NCI-H2227 treated with DMSO at 0.1 percent for 48 hours (cell line): Measurements from ENCODE around the gene CD63.

ENCODE experiments used
- DNase-seq: peaks from one replicate; lab custom pipeline; 2025; lab: John Stamatoyannopoulos, UW

The CD63 gene

DNA sequence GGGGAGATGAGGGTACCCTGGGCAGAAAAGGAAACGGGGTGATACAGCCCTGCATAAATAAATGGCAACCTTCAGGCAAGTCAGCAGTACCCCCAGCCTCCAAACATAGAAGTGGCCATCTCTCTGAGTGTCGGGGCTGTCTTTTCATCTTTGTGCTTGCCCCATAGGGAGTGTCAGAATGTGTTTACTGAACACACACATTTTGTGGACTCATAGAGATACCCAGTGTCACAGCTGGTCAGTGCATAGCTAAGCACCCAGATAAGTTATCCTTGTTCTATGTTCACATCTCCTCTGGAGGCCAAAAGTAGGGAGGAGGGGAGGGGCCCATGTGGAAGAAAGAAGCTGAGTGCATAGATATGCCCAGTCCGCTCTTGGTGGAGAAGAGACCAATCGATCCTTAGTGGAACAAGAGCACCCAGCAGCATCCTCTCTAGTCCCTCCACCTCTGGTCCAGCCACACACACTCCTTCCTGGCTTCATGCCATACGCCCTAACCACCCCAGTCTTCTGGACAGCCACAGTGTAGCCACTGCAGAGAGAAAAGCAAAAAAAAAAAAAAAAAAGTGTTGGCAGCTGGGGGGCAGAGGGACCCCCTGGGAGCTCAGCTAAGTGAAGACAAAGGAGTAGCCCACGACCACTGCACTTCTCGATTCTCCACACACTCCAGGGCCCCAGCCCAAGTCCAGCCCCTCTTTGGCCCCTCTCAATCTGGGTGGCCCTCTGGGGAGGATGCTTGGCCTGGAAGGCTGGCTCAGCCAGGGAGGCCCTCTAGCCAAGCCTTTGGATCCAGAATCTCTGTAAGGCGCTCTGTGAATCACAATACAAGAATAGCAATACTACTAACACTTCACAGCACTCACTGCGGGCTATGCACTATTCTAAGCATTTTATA, 23.7 kb downstream of the CD63 start:
- DNase-seq: no peak

DNA sequence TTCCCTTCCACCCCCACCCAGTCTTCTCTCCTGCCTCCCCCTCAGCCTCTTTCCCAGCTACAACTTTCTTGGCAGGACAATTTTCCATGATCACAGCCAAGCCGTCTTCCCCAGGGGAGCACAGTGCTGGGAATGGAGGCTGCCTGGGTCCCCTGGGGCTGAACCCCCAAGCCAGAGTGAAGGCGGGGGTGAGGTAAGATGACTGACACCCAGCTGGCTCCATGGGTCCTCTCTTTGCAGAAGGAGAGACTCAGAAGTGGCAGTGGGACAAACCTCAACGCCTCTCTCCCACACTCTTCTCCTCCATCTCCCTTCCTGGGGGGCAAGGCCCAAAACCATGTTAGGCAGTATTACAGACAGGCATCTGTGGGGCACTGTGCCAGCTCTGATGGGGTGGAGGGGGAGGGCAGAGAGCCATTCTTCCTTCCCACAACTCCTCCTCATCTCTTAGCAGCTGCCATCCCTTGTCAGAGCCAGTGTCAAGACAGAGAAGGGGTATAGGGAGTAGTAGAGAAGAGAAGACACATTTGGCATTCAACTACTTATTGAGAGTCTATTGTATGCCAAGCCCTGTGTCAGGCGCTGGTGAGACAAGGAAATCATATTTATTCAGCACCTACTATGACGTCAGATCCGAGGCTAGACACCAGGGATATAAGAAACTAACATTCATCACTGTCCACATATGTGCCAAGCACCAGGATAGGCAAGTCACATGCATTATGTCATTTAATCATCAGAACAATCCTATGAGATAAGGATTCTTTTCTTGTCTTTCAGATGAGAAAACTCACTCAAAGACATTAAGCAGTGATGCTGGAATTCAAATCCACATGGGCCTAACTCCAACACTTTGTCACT, 24.7 kb downstream of the CD63 start:
- no peak for DNase-seq

DNA sequence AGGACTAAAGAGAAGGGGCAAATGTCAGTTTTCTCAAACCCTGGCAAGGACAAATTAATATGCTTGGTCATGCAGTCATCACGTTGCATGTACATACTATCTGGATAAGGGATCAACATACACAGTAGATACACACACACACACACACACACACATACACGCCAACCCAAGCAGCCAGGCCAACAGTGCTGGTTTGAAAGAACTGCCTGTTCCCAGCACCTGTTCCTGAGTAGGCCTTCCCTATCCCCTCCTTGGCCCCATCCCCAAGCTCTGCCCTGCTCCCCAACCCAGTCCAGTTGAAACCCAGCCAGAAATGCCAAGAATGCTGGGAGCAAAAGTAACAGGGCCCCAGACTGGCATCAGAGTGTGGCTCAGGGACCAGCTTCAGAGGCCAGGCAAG, 25.5 kb downstream of the CD63 start:
- no peak for DNase-seq

DNA sequence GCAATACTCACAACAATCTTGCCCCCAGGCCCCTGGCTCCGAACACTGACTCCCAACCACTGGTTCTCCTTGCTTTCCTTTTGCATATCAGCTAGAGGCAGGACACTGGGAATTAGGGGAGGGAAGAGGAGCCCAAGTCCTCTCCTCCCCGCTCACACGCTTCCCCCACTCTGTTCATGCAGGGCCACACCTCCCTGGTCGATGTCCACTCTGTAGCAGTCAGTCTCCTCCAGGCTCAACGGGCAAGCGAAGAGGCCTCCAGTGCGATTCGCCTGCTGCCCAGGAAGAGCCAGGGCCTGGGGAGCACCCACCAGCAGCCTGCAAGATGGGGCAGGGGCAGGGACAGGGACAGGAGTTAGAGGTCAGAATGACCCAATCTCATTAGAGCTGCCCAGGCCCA, 25.9 kb downstream of the CD63 start:
- no peak for DNase-seq

DNA sequence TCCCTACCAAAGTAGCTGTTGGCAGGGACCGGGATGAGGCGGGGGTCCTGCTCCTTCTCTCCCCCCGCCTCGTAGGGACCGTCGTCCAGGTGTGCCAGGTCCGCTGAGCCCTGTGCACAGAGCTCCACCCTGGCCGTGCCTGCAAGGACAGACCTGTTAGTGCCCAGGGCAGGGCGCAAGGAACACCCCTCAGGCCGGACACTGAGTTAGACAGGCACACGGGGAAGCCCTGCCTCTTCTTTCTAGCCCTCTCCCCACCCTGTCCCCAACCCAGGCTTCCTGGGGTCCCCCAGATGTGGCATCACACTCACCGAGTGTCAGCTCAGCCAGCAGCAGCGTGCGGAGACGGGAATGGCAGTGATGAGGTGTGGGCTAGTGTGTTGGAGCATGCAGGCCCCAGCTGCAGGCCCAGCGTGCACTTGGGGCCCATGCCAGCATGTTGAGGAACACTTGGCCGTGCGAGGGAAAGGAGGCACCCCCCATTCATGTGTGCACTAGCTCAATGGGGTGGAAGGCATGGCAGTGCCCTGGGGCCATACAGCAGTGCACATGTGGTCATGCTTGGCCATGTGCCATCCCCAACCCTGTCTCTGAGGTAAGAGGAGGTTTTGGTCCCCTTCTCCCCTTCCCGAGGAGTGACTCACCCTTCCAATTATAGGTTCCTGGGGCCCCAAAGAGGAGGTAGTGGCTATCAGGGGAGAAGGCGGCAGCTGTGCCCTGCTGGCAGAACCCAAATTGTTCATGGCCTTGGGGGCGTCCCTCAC, 28.4 kb downstream of the CD63 start:
- no peak for DNase-seq

DNA sequence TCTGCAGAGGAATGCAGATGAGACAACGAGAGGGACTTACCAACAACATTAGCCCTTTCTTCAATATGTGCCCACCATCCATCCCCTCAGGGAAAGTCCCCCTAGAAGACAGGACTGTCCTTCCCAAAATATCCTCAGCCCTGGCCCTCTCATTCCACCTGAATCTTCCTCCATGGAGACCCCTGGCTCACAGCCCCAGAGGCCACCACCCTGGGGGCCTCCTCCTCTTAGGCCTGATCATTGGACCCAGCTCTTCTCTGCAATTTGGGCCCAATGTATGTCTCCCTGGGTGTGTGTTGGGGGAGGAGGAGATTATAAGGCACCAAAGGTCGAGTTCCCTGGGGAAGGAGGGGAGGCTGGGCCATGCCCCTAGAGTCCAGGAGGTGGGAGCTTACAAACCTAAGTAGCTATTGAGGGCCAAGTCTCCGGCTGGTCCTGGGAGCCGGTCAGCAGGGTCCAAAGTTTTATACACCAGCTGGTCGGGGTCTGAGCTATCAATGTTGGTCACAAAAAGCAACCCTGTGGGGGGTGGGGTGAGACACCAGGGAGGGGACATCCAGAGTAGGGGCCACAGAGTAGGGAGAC, 29.2 kb downstream of the CD63 start:
- no peak for DNase-seq

DNA sequence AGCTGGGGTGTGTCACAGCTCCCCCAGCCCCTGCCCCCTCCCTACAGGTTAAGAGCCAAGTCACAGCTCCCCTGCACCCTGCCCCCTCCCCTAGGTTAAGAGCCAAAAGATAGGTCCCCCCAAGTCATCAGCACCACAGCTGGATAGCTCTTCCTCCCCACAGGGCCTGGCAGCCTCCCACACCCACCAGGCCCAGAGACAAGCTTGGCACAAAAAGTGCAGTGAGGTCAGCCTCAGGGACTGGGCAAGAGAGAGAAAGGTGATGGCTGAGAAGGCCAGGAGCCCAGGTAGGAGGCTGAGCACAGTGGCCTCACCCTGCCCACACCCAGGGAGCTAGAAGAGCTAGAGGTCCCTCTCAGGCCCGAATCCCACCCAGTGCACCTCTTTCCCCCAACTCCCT, 29.8 kb downstream of the CD63 start:
- DNase-seq: no peak

DNA sequence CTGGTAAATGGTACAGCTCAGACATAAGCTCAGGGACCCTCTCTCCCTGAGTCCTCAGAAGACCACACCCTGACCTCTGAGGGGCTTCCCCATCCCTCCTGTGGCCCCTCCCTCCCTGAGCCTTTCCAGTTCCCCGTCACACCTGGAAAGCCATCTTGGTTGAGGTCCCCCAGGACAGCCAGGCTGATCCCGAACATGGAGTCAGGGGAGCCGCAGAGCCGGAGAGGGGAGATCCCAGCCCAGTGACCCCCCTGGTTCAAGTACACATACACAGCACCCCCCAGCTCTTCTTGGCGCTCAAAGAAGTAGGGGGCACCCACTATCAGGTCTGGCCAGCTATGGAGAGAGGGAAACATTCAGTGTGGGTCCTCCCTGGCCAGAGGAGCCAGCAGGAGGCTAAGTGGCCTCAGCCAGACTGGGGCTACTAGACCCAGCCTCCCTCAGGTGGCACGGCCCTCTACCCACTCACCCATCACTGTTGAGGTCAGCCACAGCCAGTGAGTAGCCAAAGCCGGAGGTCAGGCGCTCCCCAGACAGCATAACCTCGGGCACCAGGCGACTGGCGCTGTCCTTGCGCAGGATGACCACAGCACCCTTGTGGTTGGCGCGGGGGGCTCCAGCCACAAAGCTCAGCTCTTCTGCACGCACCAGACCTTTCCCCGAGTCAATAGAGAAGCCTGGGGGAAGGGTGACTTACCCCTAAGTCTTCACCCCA, 30.4 kb downstream of the CD63 start:
- no peak for DNase-seq

DNA sequence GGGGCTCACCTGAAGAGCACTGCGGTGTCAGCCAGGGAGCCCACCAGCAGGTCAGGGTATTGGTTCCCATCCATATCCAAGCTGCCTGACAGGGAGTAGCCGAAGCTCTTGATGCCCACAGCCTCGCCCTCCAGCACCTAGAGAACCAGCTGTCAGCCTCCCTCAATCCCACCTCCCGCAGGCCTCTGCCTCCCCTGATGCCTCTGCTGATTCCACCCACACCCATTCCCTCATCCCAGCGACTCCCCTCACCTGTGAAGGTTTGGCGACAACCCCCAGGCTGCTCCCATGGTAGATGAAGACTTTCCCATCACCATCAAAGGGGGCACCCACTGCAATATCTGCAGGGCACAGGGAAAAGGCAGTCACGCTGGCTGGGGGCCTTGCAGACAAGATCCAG, 31.1 kb downstream of the CD63 start:
- no peak for DNase-seq

DNA sequence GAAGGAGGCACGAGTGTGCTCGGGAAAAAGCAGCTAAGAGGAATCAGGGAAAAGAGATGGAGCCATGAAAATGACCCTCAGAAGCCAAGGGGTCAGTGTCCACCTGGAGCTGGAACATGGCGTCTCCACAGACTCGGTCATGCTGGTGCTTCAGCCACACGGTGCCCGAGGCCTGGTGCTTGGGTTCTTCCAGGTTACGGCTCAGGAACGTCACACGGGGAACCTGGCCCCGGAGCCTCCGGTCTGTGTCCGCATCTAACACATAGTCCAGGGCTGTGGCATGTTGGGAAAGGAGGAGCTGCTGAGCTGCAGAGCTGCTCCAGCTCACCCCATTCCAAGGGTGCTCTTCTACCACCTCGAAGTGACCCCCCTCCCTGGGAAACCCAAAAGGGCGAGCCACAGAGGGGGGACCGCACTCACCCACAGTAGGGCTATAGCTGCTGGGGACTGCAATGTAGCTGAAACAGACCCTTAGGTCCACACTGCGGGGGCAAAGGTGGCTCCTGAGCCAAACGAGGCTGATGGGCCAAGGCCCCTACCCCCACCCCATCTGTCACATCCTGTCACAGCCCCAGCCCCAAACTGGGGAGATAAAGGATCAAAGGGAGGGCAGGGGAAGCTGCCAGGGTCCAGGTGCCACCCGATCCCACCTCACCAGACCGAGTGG, 31.9 kb downstream of the CD63 start:
- DNase-seq: no peak

DNA sequence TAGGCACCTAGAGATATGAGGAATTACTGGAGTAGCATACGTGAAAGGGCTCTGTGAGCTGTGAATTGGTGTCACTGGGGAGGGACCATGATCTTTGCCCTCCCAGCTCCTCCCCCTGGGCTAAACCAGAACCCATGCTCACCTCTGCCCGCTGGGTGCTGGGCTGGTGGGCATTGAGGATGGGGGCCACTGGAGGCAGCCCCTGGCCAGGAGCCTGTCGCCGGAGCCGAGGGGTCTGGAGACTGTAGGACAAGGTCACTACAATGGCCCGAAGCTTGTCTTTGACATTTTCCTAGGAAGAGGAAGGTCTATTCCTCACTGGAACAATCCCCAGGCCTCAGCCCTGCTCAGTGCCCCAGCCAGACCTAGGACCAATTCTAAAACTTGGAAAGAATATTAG, 32.7 kb downstream of the CD63 start:
- DNase-seq: no peak

DNA sequence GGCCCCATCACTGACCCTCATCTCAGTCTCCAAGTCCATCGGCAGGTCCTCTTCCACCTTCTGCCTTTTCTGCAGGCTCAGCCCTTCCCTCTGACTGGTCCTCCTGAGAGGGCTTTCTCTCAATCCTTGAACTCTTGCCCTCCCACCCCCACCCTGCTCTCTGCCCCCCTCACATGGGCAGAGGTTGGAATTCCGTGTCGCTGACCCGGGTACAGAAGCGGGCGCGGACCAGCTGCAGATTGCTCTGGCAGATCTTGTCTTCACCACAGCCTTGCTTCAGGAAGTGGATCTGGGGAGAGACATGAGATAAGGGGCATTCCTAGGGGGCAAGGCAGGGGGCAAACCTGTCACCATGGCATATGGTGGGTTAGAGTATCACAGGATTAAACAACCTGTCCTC, 33.5 kb downstream of the CD63 start:
- DNase-seq: no peak

DNA sequence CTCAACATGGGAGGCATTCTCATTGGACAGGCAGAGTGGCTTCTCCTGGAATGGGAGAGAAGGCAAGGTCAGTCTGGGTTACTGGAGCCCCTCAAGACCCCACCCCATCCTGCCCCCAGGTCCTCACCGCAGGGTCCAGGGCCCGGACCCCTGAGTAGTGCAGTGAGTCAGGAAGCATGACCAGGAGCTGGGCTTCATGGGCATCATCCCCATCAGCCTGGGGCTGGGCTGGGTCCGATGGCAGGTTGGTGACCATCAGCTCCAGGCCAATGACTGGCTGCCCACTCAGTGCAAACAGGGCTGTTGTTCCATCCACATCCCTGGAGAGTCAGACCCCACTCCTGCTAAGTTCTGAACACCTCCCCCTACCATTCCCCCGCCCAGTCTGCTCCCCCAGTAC, 34.2 kb downstream of the CD63 start:
- no peak for DNase-seq

DNA sequence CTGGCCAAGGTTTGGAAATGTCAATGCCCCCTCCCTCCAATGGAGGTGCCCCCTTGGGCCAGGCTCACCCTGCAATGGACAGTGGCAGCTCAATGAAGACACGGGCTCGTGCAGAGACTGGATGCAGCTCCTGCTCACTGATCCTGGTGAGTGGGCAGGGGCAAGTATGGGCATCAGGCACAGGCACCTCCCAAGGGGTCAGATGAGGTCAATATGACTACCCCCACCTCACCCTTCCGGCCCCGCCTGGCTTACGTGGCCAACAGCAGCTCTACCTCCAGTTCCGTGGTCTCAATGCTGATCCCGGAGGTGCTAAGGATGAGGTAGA, 34.7 kb downstream of the CD63 start:
- DNase-seq: no peak

DNA sequence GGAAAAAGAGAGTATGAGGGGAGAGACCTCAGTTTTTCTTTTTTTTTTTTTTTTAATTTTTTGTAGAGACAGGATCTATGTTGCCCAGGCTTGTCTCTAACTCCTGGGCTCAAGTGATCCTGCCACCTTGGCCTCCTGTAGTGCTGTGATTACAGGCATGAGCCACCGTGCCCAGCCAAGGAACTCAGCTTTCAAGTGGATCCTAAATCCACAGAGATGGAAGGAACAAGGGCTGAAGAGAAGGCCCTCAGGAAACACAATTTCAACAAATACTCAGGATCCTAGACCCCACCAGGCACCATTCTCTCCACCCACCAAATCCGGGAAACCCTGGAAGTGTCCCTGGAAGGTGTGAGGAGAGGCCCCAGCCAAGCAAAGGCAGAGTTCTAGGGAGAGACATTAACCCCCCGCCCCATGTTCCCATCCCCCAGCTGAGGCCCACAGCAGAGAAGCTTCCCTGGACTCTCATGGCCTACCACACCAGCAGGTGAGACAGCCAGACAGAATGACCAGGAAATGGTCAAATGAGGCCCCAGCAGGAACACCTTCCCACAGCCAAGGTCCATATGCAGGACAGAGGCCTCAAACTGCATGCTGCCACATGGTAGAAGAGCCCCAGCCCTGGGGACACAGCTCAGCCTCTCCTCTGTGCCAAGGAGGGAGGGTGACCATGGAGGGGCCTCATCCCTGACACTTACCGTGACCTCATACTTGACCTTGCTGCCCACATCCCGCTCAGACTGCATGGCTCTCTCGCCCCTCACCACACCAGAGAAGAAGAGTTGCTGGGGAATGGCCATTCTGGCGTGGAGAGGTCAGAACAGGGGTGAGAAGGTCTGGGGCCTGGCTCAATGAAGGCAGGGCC, 35.3 kb downstream of the CD63 start:
- DNase-seq: no peak

DNA sequence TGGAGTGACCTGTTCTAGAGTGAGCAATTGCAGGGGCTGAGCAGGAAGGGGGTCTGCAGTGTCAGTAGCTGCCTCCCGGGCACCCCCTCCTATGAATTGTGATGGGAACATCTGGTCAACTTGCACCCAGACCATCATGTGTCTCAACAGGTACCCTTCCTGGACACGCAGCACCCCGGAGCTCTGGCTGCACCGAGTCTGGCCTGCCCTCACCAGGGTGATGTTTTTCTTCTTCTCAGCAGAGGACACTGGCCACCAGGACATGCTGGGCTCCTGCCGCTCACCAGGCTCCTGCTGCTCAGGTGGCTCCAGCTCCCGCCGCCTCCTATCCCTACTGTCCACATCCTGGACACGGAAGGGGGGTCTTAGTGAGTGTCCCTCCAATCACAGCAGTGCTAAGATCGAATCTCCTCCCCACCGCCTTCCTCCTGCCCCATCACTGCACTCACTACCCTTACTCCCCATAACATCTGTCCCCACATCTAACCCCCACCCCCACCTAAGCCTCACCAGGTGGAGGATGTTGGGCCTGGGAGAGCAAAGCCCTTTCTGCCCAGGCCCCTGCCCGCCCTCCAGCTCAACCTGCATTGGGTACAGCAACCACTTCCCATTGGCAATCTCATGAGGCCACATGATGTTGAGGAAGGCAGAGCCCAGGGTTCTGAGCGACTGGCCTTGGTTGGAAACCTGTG, 36.0 kb downstream of the CD63 start:
- no peak for DNase-seq

DNA sequence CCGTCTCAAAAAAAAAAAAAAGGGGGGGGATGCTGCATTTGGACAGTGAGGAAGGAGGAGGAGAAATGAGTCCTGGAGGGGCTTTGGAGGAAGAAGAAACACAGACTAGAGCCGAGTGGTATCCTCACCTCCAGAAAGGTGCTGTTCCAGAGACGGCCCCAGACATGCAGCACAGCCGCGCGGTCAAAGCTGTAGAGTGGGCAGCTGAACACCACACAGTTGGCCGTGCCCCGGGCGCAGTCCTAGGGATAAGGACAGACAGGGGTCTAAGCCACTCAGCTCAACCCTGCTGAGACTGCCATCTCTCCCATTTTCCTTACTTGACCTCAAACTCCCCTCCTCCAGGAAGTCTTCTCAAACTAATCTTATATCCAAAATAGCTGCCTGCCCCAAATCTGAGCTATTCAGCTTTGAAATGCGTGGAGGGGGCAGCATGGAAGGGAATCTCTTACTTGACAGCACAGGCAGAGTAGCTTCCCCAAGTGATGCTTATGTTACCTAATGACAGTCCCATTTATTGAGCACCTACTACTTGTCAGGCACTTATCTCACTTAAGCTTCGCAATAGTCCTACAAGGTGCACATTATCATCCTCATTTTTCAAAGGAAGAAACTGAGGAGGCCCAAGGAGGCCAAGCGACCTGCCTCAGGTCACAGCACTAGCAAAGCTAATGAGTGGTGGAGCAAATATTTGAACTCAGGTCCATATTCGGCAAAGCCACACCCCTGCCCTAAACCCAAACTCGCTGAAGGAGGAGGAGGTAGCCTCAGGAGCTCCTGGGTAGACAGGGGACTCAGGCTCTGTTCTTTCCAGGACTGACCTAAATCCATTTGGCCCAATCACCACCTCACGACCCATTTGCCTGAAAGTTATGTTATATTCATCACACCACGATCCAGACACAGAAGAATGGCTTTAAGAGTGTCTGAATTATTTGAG, 39.8 kb downstream of the CD63 start:
- no peak for DNase-seq

DNA sequence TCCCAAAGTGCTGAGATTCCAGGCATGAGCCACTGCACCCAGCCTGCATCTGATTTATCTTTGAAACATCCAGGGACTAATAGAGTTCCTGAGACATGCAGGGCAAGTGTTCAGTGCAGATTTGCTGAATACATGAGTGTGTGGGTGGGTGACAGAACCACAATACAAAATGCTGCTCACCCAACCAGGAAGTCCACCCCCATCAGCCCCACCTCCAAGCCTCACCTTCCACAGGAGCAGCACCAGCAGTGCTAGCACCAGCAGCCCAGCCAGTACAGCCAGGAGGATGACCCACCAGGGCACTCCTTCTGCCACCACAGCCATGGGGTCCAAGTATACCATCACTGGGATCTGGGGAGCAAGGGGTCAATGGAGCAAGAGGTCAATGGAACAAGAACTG, 41.1 kb downstream of the CD63 start:
- no peak for DNase-seq
